ENCODE results near the gene RAB34.
"Not testable (repeated sequence)": the region's sequence is repeated elsewhere in the genome, so short reads cannot be mapped to it uniquely, and the experiment has no call there.

RAB34 gene

DNA sequence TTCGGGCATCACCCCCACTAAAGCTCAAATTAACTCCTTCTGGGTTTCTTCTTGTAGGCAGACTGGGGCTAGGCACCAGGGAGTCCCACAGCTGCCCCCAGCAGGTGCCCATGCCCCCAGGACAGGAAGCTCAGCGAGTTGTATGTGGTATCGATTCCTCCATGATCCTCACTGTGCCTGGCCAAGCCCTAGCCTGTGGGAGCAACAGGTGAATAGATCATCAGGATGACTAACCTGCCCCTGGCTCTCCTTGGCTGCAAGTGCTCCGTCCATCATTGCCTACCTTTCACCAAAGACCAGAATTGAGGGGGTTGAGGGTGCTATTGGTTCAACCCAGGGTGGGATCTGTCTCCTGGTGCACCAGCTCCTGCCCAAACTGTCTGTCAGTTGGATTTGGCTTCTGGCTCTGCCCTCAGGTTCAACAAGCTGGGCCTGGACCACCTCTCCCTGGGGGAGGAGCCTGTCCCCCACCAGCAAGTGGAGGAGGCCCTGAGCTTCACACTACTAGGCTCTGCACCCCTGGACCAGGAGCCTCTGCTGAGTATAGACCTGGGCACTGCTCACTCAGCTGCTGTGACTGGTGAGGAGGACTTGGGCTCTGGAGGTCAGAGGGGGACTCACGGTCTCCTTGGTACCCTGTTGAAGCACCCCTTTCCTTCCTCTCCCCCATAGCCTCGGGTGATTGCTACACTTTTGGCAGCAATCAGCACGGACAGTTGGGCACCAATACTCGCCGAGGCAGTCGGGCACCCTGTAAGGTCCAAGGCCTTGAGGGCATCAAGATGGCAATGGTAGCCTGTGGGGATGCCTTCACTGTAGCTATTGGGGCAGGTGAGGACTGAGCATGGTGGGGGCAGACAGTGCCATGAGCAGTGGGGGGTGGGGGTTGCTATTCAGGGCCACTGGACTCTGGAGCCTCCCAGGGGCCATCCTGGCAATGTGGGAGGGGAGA lies 23.0 kb upstream of the RAB34 start:
- H3K9me3 ChIP-seq = no peaks in the 10 kb centered on the region
- H3K36me3 ChIP-seq = no peaks in the 10 kb centered on the region
- intact Hi-C loops (cut with DNase I; ENCODE audit: low total_unique reads) = loop anchor here (10.0 kb wide), 1 partner anchor 64 kb away; no protein-coding TSS in a partner anchor
- no peak overlapping the region for H3K27ac ChIP-seq
- H3K4me1 ChIP-seq = peaks cover 0 to 38% (median 26%) of the 10 kb centered on the region in 4 donors
- no peak overlapping the region for H3K4me3 ChIP-seq
- no peak for DNase-seq
- TF ChIP-seq, protein P1, sequence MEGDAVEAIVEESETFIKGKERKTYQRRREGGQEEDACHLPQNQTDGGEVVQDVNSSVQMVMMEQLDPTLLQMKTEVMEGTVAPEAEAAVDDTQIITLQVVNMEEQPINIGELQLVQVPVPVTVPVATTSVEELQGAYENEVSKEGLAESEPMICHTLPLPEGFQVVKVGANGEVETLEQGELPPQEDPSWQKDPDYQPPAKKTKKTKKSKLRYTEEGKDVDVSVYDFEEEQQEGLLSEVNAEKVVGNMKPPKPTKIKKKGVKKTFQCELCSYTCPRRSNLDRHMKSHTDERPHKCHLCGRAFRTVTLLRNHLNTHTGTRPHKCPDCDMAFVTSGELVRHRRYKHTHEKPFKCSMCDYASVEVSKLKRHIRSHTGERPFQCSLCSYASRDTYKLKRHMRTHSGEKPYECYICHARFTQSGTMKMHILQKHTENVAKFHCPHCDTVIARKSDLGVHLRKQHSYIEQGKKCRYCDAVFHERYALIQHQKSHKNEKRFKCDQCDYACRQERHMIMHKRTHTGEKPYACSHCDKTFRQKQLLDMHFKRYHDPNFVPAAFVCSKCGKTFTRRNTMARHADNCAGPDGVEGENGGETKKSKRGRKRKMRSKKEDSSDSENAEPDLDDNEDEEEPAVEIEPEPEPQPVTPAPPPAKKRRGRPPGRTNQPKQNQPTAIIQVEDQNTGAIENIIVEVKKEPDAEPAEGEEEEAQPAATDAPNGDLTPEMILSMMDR (IDR thresholded peaks at IDR 0.05) = no peak
- no peaks in the 10 kb centered on the region for H3K27me3 ChIP-seq

DNA sequence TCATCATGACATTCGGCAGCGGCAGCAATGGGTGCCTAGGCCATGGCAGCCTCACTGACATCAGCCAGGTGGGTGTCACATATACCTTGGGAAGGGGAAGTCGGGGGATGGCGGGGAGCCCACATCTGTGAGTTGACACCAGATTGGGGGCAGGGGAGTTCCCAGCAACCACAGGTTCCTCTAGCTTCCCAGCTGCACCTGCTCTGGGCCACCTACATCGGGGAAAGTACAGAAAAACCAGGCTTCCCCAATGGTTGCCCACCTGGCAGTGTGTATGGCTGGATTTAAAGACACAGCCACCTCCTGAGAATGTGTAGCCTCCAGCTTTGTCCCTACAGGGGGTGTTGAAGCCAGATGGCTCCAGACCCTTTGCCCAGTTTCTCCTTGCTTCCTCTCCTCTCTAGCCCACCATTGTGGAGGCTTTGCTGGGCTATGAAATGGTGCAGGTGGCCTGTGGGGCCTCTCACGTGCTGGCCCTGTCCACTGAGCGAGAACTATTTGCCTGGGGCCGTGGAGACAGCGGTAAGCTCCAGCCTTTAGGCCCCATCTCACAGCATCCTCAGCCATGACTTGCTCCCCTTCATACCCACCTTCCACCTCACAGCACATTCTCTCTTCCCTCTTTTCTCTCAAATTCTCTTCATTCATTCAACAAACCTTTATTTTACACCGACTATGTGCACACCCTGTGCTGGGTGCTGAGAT lies 21.2 kb upstream of the RAB34 start:
- H3K36me3 ChIP-seq = no peaks in the 10 kb centered on the region
- H3K27ac ChIP-seq = no peak overlapping the region
- intact Hi-C loops (cut with DNase I; ENCODE audit: low total_unique reads) = no loop called here
- TF ChIP-seq, protein P1 (IDR thresholded peaks at IDR 0.05) = no peak
- no peaks in the 10 kb centered on the region for H3K27me3 ChIP-seq
- no peaks in the 10 kb centered on the region for H3K9me3 ChIP-seq
- no peak overlapping the region for H3K4me3 ChIP-seq
- H3K4me1 ChIP-seq = peaks cover 0 to 20% (median 9%) of the 10 kb centered on the region in 4 donors
- peak in 1 of 2 donors; percentile 55 for DNase-seq

DNA sequence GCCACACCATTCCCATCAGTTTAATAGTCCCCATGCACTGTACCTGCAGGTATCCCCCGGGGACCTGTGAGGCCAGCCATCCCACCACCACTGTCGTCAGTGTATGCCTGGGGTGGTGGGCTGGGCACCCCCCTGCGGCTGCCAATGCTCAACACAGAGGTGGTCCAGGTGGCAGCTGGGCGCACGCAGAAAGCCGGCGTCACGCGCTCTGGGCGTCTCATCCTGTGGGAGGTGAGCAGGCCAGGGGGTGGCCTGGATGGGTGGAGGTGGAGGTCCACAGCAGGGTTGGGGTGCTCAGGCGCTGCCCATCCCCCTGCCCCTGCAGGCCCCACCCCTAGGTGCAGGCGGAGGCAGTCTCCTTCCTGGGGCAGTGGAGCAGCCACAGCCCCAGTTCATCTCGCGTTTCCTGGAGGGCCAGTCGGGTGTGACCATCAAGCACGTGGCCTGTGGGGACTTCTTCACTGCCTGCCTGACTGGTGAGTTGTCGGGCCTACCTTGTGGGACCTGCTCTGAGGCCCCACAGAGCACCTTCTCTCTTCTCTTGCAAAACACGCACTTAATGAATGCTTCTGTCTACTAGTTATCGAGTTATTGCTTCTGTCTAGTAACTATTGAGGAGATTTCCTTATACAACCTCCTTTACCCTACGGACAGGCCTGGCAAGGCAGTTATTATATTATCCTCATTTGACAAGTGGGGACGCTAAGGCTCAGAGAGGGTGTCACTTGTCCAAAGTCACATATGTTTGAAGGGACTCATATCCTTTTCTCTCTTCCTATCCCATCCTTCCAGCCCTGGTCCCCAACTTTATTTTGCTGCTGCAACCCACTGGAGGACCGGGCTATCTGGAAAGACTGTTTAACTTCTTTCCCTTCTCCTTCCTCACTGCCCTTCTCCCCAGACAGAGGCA lies 20.4 kb upstream of the RAB34 start:
- intact Hi-C loops (cut with DNase I; ENCODE audit: low total_unique reads) = no loop called here

DNA sequence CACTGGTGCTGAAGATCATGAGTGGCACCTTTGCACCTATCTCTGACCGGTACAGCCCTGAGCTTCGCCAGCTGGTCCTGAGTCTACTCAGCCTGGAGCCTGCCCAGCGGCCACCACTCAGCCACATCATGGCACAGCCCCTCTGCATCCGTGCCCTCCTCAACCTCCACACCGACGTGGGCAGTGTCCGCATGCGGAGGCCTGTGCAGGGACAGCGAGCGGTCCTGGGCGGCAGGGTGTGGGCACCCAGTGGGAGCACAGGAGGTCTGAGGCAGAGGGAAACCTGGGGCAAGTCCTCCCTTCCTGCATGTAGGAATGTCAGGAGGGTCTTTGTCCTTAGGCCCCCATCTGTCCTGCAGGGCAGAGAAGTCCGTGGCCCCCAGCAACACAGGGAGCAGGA lies 19.6 kb upstream of the RAB34 start:
- TF ChIP-seq, protein P1 (IDR thresholded peaks at IDR 0.05) = no peak
- no peak overlapping the region for H3K27ac ChIP-seq
- no peak overlapping the region for H3K4me3 ChIP-seq
- H3K9me3 ChIP-seq = no peaks in the 10 kb centered on the region
- no peaks in the 10 kb centered on the region for H3K27me3 ChIP-seq
- peaks cover 0 to 8% (median under 1%) of the 10 kb centered on the region in 4 donors for H3K4me1 ChIP-seq
- no peaks in the 10 kb centered on the region for H3K36me3 ChIP-seq
- intact Hi-C loops (cut with DNase I; ENCODE audit: low total_unique reads) = no loop called here
- DNase-seq = no peak

More for the DNA sequence above, 20.4 kb upstream of the RAB34 start:
- no peaks in the 10 kb centered on the region for H3K9me3 ChIP-seq
- H3K27ac ChIP-seq = no peak overlapping the region
- TF ChIP-seq, protein P1 (IDR thresholded peaks at IDR 0.05) = no peak
- H3K4me3 ChIP-seq = no peak overlapping the region
- DNase-seq = no peak
- no peaks in the 10 kb centered on the region for H3K36me3 ChIP-seq
- H3K27me3 ChIP-seq = no peaks in the 10 kb centered on the region
- H3K4me1 ChIP-seq = peaks cover 0 to 15% (median 5%) of the 10 kb centered on the region in 4 donors

DNA sequence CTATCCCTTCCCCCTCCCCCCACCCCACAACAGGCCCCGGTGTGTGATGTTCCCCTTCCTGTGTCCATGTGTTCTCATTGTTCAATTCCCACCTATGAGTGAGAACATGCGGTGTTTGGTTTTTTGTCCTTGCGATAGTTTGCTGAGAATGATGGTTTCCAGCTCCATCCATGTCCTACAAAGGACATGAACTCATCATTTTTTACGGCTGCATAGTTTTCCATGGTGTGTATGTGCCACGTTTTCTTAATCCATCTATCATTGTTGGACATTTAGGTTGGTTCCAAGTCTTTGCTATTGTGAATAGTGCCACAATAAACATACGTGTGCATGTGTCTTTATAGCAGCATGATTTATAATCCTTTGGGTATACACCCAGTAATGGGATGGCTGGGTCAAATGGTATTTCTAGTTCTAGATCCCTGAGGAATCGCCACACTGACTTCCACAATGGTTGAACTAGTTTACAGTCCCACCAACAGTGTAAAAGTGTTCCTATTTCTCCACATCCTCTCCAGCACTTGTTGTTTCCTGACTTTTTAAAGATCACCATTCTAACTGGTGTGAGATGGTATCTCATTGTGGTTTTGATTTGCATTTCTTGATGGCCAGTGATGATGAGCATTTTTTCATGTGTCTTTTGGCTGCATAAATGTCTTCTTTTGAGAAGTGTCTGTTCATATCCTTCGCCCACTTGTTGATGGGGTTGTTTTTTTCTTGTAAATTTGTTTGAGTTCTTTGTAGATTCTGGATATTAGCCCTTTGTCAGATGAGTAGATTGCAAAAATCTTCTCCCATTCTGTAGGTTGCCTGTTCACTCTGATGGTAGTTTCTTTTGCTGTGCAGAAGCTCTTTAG lies 18.5 kb upstream of the RAB34 start:
- H3K4me3 ChIP-seq; H3K27me3 ChIP-seq; intact Hi-C loops (cut with DNase I; ENCODE audit: low total_unique reads); H3K9me3 ChIP-seq; H3K27ac ChIP-seq; H3K36me3 ChIP-seq; DNase-seq; H3K4me1 ChIP-seq: not testable (repeated sequence)
